ENCODE results near the gene RNASEH2A.

- no peak for TF ChIP-seq CTCF (IDR thresholded peaks at IDR 0.05; ENCODE audit: low read length)
- no peak for TF ChIP-seq EZH2 (IDR thresholded peaks at IDR 0.05; ENCODE audit: borderline replicate concordance, low read length)
Observed at GRCh38 chr19:12858041-12858928, 51.9 kb downstream of the RNASEH2A start.

All from OCI-LY1 (cell line).